Measurements from ENCODE around the gene HOXC6. TPM values are rescaled to one million over a fixed set of nuclear protein-coding genes. Genes with fewer than 3 reads are reported as not detected.

HOXC6 gene
- total RNA-seq, 4 donors from 2014 or later: 0.48 TPM; not detected in 3

GRCh38 chr12:54038871-54039414 lies 10.7 kb downstream of the HOXC6 start:
- no peak overlapping the region for H3K4me3 ChIP-seq
- WGBS, 2 donors (ENCODE audit: low coverage in 1 of 2): 43 to 76% methylated on average over 4 to 9 of the region's 9 CpGs
- DNase-seq: no peak
- H3K9me3 ChIP-seq: no peaks in the 10 kb centered on the region
- in situ Hi-C loops (cut with MboI; ENCODE audit: low pct_ligation_motif_present in 1 of 4, low pct_unique_long_range_greater_than_20kb in 1 of 4, low sequenced_read_pairs in 3 of 4) (no loop called here), intact Hi-C loops (cut with DNase I; ENCODE audit: low total_unique reads) (no loop called here)
- H3K27ac ChIP-seq: no peak overlapping the region
- H3K36me3 ChIP-seq: no peaks in the 10 kb centered on the region
- no peak for TF ChIP-seq POLR2AphosphoS5 (IDR thresholded peaks at IDR 0.05)
- peaks cover 0 to 6% (median 4%) of the 10 kb centered on the region in 4 donors for H3K4me1 ChIP-seq
- peaks cover 100% of the 10 kb centered on the region for H3K27me3 ChIP-seq

- Histone ChIP-seq H3K4me1 (no peaks in the 10 kb centered on the region), H3K9me3 (no peaks in the 10 kb centered on the region), H3K27me3 (peaks cover 100% of the 10 kb centered on the region), H3K36me3 (no peaks in the 10 kb centered on the region), H3K4me3 (no peak overlapping the region), H3K27ac (no peak overlapping the region)
- TF ChIP-seq POLR2AphosphoS5 (IDR thresholded peaks at IDR 0.05): no peak
- TF ChIP-seq CTCF (IDR thresholded peaks at IDR 0.05): no peak
- TF ChIP-seq EP300 (IDR thresholded peaks at IDR 0.05; ENCODE audit: low read depth): no peak
- TF ChIP-seq POLR2A (IDR thresholded peaks at IDR 0.05): no peak
- in situ Hi-C loops (cut with MboI; ENCODE audit: low pct_ligation_motif_present in 1 of 4, low pct_unique_long_range_greater_than_20kb in 1 of 4, low sequenced_read_pairs in 3 of 4) (no loop called here), intact Hi-C loops (cut with DNase I; ENCODE audit: low total_unique reads) (no loop called here)
- WGBS, 2 donors (ENCODE audit: low coverage in 1 of 2): 26 to 35% methylated on average over 4 to 16 of the region's 16 CpGs
- DNase-seq: no peak
These were observed 11.3 kb downstream of the HOXC6 start for GRCh38 chr12:54039417-54040147.

GRCh38 chr12:54040148-54040494 lies 11.9 kb downstream of the HOXC6 start:
- Histone ChIP-seq H3K4me1 (no peaks in the 10 kb centered on the region), H3K27me3 (peaks cover 100% of the 10 kb centered on the region), H3K4me3 (no peak overlapping the region), H3K36me3 (no peaks in the 10 kb centered on the region), H3K27ac (no peak overlapping the region), H3K9me3 (no peaks in the 10 kb centered on the region)
- in situ Hi-C loops (cut with MboI; ENCODE audit: low pct_ligation_motif_present in 1 of 4, low pct_unique_long_range_greater_than_20kb in 1 of 4, low sequenced_read_pairs in 3 of 4) (no loop called here), intact Hi-C loops (cut with DNase I; ENCODE audit: low total_unique reads) (no loop called here)
- TF ChIP-seq POLR2A (IDR thresholded peaks at IDR 0.05) (no peak), EP300 (IDR thresholded peaks at IDR 0.05; ENCODE audit: low read depth) (no peak), POLR2AphosphoS5 (IDR thresholded peaks at IDR 0.05) (no peak), CTCF (IDR thresholded peaks at IDR 0.05) (no peak)
- whole genome bisulfite sequencing, 2 donors (ENCODE audit: low coverage in 1 of 2): 40 to 51% methylated on average over 1 to 4 of the region's 4 CpGs
- DNase-seq: no peak

GRCh38 chr12:54040648-54041047 lies 12.4 kb downstream of the HOXC6 start:
- 70 to 79% methylated on average over 3 of the region's 3 CpGs for WGBS, 2 donors (ENCODE audit: low coverage in 1 of 2)
- intact Hi-C loops (cut with DNase I; ENCODE audit: low total_unique reads): no loop called here
- TF ChIP-seq CTCF (IDR thresholded peaks at IDR 0.05) (no peak), EP300 (IDR thresholded peaks at IDR 0.05; ENCODE audit: low read depth) (no peak), POLR2AphosphoS5 (IDR thresholded peaks at IDR 0.05) (no peak), POLR2A (IDR thresholded peaks at IDR 0.05) (no peak)
- in situ Hi-C loops (cut with MboI; ENCODE audit: low pct_ligation_motif_present in 1 of 4, low pct_unique_long_range_greater_than_20kb in 1 of 4, low sequenced_read_pairs in 3 of 4): no loop called here
- no peak overlapping the region for H3K27ac ChIP-seq
- H3K4me1 ChIP-seq: no peaks in the 10 kb centered on the region
- no peak overlapping the region for H3K4me3 ChIP-seq
- H3K27me3 ChIP-seq: peaks cover 100% of the 10 kb centered on the region
- H3K36me3 ChIP-seq: no peaks in the 10 kb centered on the region
- H3K9me3 ChIP-seq: no peaks in the 10 kb centered on the region
- no peak for DNase-seq
